Nephron progenitor cell (in vitro differentiated cells): ENCODE results near the gene PGM5.
"Not testable (repeated sequence)": the region's sequence is repeated elsewhere in the genome, so short reads cannot be mapped to it uniquely, and the experiment has no call there.

ENCODE experiments used
- DNase-seq: peaks from one replicate; pipeline ENCODE4 v3.0.0; 2021
- H3K27ac Mint-ChIP-seq: 2 replicates; pipeline ENCODE4 v1.8.0; 2021; ENCODE audit warnings: mild to moderate bottlenecking, moderate library complexity, mixed read lengths
- H3K27me3 Mint-ChIP-seq: 2 replicates; pipeline ENCODE4 v1.8.0; 2021; ENCODE audit warnings: mild to moderate bottlenecking, low read depth, mixed read lengths; ENCODE audit not compliant: poor library complexity
- H3K36me3 Mint-ChIP-seq: 2 replicates; pipeline ENCODE4 v1.8.0; 2021; ENCODE audit warnings: low read depth, mixed read lengths
- H3K4me1 Mint-ChIP-seq: 2 replicates; pipeline ENCODE4 v1.8.0; 2021; ENCODE audit warnings: mixed read lengths
- H3K4me3 Mint-ChIP-seq: 2 replicates; pipeline ENCODE4 v1.8.0; 2021; ENCODE audit warnings: mild to moderate bottlenecking, moderate library complexity, mixed read lengths
- H3K9me3 Mint-ChIP-seq: 2 replicates; pipeline ENCODE4 v1.8.0; 2021; ENCODE audit warnings: mild to moderate bottlenecking, moderate library complexity, mixed read lengths
- CTCF ChIP-seq: fragments of 200-600 bp; sonication (generic); IDR thresholded peaks from 2 replicates; pipeline ENCODE4 v1.5.0; 2021; ENCODE audit warnings: antibody characterized with exemption

Gene PGM5

GRCh38 chr9:68342265-68343025 lies 14.0 kb upstream of the PGM5 start:
- DNase-seq, H3K36me3 Mint-ChIP-seq, H3K27ac Mint-ChIP-seq, H3K4me3 Mint-ChIP-seq, H3K9me3 Mint-ChIP-seq, H3K27me3 Mint-ChIP-seq, H3K4me1 Mint-ChIP-seq: not testable (repeated sequence)
- TF ChIP-seq CTCF = peak; percentile 10

GRCh38 chr9:68343242-68343641 lies 13.2 kb upstream of the PGM5 start:
- not testable (repeated sequence) for H3K27ac Mint-ChIP-seq, H3K36me3 Mint-ChIP-seq
- peaks cover 14% of the 10 kb centered on the region for H3K27me3 Mint-ChIP-seq

GRCh38 chr9:68343992-68344391 lies 12.4 kb upstream of the PGM5 start:
- DNase-seq, H3K9me3 Mint-ChIP-seq, H3K36me3 Mint-ChIP-seq, H3K27ac Mint-ChIP-seq, H3K4me1 Mint-ChIP-seq, H3K4me3 Mint-ChIP-seq: not testable (repeated sequence)
- H3K27me3 Mint-ChIP-seq = peaks cover 16% of the 10 kb centered on the region

More at GRCh38 chr9:68343242-68343641, 13.2 kb upstream of the PGM5 start:
- H3K4me1 Mint-ChIP-seq, H3K9me3 Mint-ChIP-seq, DNase-seq, H3K4me3 Mint-ChIP-seq: not testable (repeated sequence)

GRCh38 chr9:68351689-68352088 lies 4.7 kb upstream of the PGM5 start:
- not testable (repeated sequence) for H3K4me3 Mint-ChIP-seq, H3K4me1 Mint-ChIP-seq, DNase-seq, H3K36me3 Mint-ChIP-seq, H3K9me3 Mint-ChIP-seq, H3K27ac Mint-ChIP-seq
- peaks cover 41% of the 10 kb centered on the region for H3K27me3 Mint-ChIP-seq

- Mint-ChIP-seq H3K27me3 (peaks cover 56% of the 10 kb centered on the region), H3K4me3 (peak overlapping the region; percentile 84), H3K4me1 (peaks cover 11% of the 10 kb centered on the region)
- H3K36me3 Mint-ChIP-seq, H3K27ac Mint-ChIP-seq, DNase-seq, H3K9me3 Mint-ChIP-seq: not testable (repeated sequence)
Measured at GRCh38 chr9:68355993-68356379, 425 bp upstream of the PGM5 start.

- DNase-seq = peak; percentile 30
- Mint-ChIP-seq H3K4me3 (peak overlapping the region; percentile 86), H3K27me3 (peaks cover 56% of the 10 kb centered on the region)
Measured at GRCh38 chr9:68357119-68357714, 806 bp downstream of the PGM5 start.

GRCh38 chr9:68366933-68367547 lies 10.6 kb downstream of the PGM5 start:
- H3K9me3 Mint-ChIP-seq, H3K27ac Mint-ChIP-seq, H3K36me3 Mint-ChIP-seq, DNase-seq, H3K4me1 Mint-ChIP-seq, H3K4me3 Mint-ChIP-seq: not testable (repeated sequence)
- peaks cover 17% of the 10 kb centered on the region for H3K27me3 Mint-ChIP-seq

More at GRCh38 chr9:68357119-68357714, 806 bp downstream of the PGM5 start:
- peaks cover 11% of the 10 kb centered on the region for H3K4me1 Mint-ChIP-seq
- H3K9me3 Mint-ChIP-seq, H3K27ac Mint-ChIP-seq, H3K36me3 Mint-ChIP-seq: not testable (repeated sequence)

- not testable (repeated sequence) for H3K27me3 Mint-ChIP-seq, H3K27ac Mint-ChIP-seq, H3K4me3 Mint-ChIP-seq, H3K9me3 Mint-ChIP-seq, DNase-seq, H3K4me1 Mint-ChIP-seq, H3K36me3 Mint-ChIP-seq
Measured at GRCh38 chr9:68375789-68376188, 19.4 kb downstream of the PGM5 start.

- not testable (repeated sequence) for DNase-seq, H3K4me3 Mint-ChIP-seq, H3K36me3 Mint-ChIP-seq, H3K27ac Mint-ChIP-seq, H3K4me1 Mint-ChIP-seq
- Mint-ChIP-seq H3K27me3 (peaks cover 17% of the 10 kb centered on the region), H3K9me3 (peaks cover 17% of the 10 kb centered on the region)
Measured at GRCh38 chr9:68377723-68378122, 21.3 kb downstream of the PGM5 start.

- Mint-ChIP-seq H3K27me3 (peaks cover 11% of the 10 kb centered on the region), H3K9me3 (peaks cover 20% of the 10 kb centered on the region)
- H3K36me3 Mint-ChIP-seq, H3K4me3 Mint-ChIP-seq, DNase-seq, H3K4me1 Mint-ChIP-seq, H3K27ac Mint-ChIP-seq: not testable (repeated sequence)
Measured at GRCh38 chr9:68383894-68384293, 27.5 kb downstream of the PGM5 start.

- H3K9me3 Mint-ChIP-seq, H3K27me3 Mint-ChIP-seq, H3K36me3 Mint-ChIP-seq, H3K4me1 Mint-ChIP-seq, H3K4me3 Mint-ChIP-seq, H3K27ac Mint-ChIP-seq, DNase-seq: not testable (repeated sequence)
Measured at GRCh38 chr9:68389558-68389957, 33.1 kb downstream of the PGM5 start.

GRCh38 chr9:68390737-68391136 lies 34.3 kb downstream of the PGM5 start:
- not testable (repeated sequence) for H3K36me3 Mint-ChIP-seq, H3K4me3 Mint-ChIP-seq, H3K4me1 Mint-ChIP-seq, DNase-seq, H3K27ac Mint-ChIP-seq, H3K9me3 Mint-ChIP-seq, H3K27me3 Mint-ChIP-seq

- not testable (repeated sequence) for H3K4me1 Mint-ChIP-seq, H3K4me3 Mint-ChIP-seq, H3K27ac Mint-ChIP-seq, DNase-seq, H3K9me3 Mint-ChIP-seq, H3K36me3 Mint-ChIP-seq
- peaks cover 10% of the 10 kb centered on the region for H3K27me3 Mint-ChIP-seq
Measured at GRCh38 chr9:68396411-68397094, 40.1 kb downstream of the PGM5 start.
